GM18909 (cell line): ENCODE measurements around the gene PSME4.
A peak's percentile ranks its signal among the peaks of the same experiment; 100 is the strongest.
"Not testable (repeated sequence)": the region's sequence is repeated elsewhere in the genome, so short reads cannot be mapped to it uniquely, and the experiment has no call there.

Experiments used
- ATAC-seq: cut with Tn5 transposase; IDR thresholded peaks from one replicate; pipeline ENCODE4 v1.9.1; 2021; ENCODE audit warnings: mild to moderate bottlenecking; ENCODE audit not compliant: unreplicated experiment, poor library complexity

The PSME4 gene

GRCh38 chr2:53964257-53964952, 6.4 kb downstream of the PSME4 start:
- ATAC-seq, result no peak

DNA sequence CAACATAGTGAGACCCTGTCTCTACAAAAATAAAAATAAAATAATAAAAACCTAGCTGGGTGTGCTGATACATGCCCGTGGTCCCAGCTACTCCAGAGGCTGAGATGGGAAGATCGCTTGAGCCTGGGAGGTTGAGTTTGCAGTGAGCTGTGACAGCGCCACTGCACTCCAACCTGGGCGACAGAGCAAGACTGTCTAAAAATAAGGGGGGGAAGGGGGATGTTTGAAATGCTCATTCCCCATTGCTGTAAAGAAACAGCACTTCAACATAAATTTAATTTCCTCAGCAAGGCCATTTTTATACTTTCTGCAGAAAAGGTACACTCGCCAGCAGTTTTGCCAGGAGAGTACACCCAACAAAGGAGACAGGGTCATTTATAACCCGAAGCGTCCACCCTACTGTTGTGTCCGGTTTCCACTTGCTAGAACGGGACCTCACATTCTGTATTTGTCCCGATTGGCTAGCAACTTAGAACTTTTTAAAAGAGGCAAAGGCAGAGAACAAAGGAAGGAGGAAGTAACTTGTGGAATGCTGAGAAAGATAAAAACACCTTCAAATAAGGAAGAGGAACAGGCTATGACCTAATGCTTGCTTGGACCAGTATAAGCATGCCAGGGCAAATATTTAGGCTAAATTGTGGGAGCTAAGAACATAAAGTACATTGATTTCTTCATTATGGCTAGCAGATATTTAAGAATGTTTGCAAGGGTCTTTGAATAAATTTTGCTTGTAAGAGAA, 9.1 kb downstream of the PSME4 start:
- not testable (repeated sequence) for ATAC-seq

DNA sequence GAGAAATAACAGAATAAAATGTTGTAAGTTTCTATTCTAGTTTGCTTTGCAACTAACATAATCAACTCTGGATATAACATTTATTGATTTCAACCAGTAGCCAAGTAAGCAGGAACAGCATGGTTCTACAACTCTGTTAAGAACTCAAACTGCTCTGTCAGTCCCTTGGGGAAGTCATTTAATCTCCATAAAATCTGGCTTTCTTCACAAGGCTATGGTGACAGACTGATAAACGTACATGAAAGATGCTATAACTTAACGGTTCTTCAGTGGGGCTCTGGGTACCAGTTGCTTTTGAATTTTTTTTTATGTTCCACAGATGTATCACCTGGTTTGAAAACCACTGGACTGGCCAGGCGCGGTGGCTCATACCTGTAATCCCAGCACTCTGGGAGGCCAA, 10.3 kb downstream of the PSME4 start:
- ATAC-seq, result no peak

- ATAC-seq, result no peak
Observed at GRCh38 chr2:53958443-53958842, 12.3 kb downstream of the PSME4 start.

GRCh38 chr2:53952519-53952918, 18.3 kb downstream of the PSME4 start:
- no peak for ATAC-seq

GRCh38 chr2:53949457-53949856, 21.3 kb downstream of the PSME4 start:
- ATAC-seq, result peak; percentile 67

- no peak for ATAC-seq
Observed at GRCh38 chr2:53945538-53945937, 25.3 kb downstream of the PSME4 start.

GRCh38 chr2:53944542-53944941, 26.3 kb downstream of the PSME4 start:
- no peak for ATAC-seq

- no peak for ATAC-seq
Observed at GRCh38 chr2:53942280-53942679, 28.5 kb downstream of the PSME4 start.

DNA sequence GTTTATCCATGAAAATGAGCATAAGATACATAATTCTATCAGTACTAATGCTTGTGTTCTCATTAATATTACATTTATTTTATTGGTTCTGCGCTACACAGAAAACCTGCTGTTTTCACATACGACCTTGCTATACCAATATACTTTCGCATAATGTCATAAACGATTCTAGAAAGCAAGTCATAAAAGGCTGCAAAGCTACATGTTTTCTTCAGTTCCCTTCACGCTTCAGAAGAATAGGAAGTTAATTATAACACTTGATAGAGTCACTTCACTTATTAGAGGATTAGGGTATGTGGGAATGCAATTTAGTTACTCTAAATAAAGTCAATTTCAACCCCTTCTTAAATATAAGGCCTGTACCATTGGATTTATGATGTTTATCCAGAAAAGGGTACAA, 29.0 kb downstream of the PSME4 start:
- peak; percentile 78 for ATAC-seq

DNA sequence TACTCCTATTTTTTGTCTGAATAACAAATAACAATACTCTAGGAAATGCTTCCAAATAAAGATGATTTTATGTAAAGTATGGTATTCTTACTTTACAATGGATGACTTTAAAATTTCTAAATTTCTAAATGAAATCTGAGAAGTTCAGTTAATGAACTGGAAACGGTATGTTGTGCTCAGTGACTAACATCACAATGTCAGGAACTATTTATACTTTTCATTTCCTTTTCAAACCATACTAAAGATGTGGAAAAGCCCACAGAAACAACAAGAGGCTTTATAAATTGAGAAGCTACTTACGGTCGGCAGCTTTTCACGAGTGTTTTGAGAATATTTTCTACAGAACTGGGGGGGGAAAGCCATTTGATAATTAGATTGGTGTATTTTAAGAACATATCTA, 31.1 kb downstream of the PSME4 start:
- ATAC-seq, result no peak

DNA sequence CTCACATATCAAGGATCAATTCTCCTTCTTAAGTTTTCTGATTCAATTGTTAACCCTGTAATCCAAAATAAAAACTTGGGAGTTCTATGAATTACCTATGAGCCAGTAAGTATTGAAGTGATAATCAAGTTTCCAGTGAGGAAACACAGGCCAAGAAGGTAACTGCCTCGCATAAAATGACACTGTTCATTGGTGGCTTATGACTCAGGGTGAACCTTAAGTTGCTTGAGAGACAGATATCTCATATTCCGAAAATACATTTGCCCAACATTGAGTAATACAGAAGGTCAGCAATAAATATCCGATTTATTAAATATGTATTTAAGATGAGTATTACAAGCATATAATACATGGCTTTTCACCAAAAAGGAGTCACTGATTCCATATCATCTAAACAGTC, 31.9 kb downstream of the PSME4 start:
- ATAC-seq, result no peak

DNA sequence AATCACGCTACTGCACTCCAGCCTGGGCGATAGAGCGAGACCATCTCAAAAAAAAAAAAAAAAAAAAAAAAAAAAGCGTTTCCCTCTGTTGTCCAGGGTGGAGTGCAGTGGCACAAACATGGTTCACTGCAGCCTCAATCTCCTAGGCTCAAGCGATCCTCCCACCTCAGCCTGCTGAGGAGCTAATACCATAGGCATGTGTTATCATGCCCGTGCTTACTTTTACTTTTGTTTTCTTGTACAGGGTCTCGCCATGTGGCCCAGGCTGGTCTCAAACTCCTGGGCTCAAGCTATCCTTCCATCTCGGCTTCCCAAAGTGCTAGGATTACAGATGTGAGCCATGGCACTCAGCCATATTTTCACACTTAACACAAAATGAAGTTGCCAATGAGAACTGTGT, 37.5 kb downstream of the PSME4 start:
- no peak for ATAC-seq

DNA sequence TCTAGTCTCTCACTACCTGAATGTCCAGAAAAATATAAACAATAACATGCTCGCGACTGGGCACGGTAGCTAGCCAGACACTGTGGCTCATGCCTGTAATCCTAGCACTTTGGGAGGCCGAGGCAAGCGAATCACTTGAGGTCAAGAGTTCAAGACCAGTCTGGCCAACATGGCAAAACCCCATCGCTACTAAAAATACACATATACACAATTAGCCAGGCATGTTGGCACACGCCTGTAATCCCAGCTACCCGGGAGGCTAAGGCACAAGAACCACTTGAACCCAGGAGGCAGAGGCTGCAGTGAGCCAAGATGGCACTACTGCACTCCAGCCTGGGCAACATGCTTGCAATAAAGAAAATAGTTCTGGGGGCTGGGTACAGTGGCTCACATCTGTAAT, 44.5 kb downstream of the PSME4 start:
- ATAC-seq, result not testable (repeated sequence)

DNA sequence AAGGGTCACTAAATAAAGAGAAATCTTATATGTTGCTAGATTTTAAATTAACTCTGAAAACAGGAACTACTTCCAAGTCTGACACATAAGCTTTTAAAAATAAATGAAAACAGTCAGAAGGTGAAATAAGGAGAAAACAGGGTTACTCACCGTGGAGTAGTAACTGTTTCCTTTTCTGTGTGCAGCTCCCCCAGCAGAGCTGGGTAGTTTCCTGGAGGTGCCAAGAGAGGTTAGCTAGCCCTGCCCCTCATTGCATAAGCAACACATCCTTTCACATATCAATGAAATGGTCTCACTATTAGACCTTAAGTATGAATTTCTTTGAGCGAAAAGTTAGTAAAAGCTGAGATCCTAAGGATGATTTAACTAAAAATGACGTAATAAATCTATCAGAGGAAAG, 57.1 kb downstream of the PSME4 start:
- ATAC-seq, result peak; percentile 93

- ATAC-seq, result no peak
Observed at GRCh38 chr2:53911434-53912189, 59.2 kb downstream of the PSME4 start.

GRCh38 chr2:53907582-53907981, 63.2 kb downstream of the PSME4 start:
- ATAC-seq, result no peak

DNA sequence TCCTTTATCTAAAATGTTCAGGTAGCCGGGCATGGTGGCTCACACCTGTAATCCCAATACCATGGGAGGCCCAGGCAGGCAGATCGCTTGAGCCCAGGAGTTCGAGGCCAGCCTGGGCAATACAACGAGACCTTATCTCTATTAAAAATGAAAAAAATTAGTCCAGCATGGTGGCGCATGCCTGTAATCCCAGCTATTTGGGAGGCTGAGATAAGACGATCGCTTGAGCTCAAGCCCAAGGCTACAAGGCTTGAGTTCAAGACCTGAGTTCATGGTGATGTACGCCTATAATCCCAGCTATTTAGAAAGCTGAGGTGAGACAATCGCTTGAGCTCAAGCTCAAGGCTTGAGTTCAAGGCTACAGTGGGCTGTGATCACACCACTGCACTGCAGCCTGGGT, 65.4 kb downstream of the PSME4 start:
- ATAC-seq, result no peak

GRCh38 chr2:53903011-53903410, 67.8 kb downstream of the PSME4 start:
- no peak for ATAC-seq

GRCh38 chr2:53901192-53901591, 69.6 kb downstream of the PSME4 start:
- ATAC-seq, result no peak

DNA sequence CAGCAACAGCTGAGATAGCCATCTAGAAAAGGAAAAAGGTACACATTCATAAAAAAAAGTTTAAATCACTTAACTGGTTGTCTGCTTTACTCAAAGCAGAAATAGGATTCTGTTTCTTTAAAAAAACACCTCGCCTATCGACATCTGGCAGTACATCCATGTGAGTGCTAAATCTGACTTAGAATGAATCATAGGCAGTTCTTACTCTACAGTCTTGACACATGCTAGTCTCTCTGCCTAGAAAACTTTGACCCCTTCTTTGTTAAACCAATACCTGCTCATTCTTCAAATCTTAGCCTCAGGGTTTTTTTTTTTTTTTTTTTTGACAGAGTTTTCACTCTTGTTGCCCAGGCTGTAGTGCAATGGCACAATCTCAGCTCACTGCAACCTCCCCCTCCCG, 73.9 kb downstream of the PSME4 start:
- ATAC-seq, result no peak
